Middle frontal gyrus (tissue), 1 donor: ENCODE results near the gene RALA.
"Not testable (repeated sequence)": the region's sequence is repeated elsewhere in the genome, so short reads cannot be mapped to it uniquely, and the experiment has no call there.

Source experiments
- DNase-seq: peaks from one replicate; pipeline ENCODE4 v3.0.0-alpha.2; 2015; ENCODE audit warnings: low spot score; ENCODE audit errors: extremely low spot score

Gene RALA

GRCh38 chr7:39645482-39646407, 22.4 kb downstream of the RALA start:
- no peak for DNase-seq

- DNase-seq = no peak
Observed at GRCh38 chr7:39647816-39648215, 24.4 kb downstream of the RALA start.

- DNase-seq = no peak
Observed at GRCh38 chr7:39650676-39651075, 27.3 kb downstream of the RALA start.

- no peak for DNase-seq
Observed at GRCh38 chr7:39651265-39651664, 27.9 kb downstream of the RALA start.

GRCh38 chr7:39656415-39656814, 33.0 kb downstream of the RALA start:
- DNase-seq = no peak

GRCh38 chr7:39659356-39660013, 36.1 kb downstream of the RALA start:
- no peak for DNase-seq

- DNase-seq = no peak
Observed at GRCh38 chr7:39661960-39662359, 38.6 kb downstream of the RALA start.

- DNase-seq = no peak
Observed at GRCh38 chr7:39663263-39663662, 39.9 kb downstream of the RALA start.

GRCh38 chr7:39664057-39664456, 40.7 kb downstream of the RALA start:
- no peak for DNase-seq

- DNase-seq = no peak
Observed at GRCh38 chr7:39664585-39664984, 41.2 kb downstream of the RALA start.

- DNase-seq = no peak
Observed at GRCh38 chr7:39666562-39666961, 43.2 kb downstream of the RALA start.

GRCh38 chr7:39667341-39667923, 44.1 kb downstream of the RALA start:
- no peak for DNase-seq

GRCh38 chr7:39668280-39668679, 44.9 kb downstream of the RALA start:
- not testable (repeated sequence) for DNase-seq

- DNase-seq = no peak
Observed at GRCh38 chr7:39670052-39670451, 46.7 kb downstream of the RALA start.

- no peak for DNase-seq
Observed at GRCh38 chr7:39670934-39671333, 47.6 kb downstream of the RALA start.

- no peak for DNase-seq
Observed at GRCh38 chr7:39672176-39672575, 48.8 kb downstream of the RALA start.

GRCh38 chr7:39673868-39674267, 50.5 kb downstream of the RALA start:
- DNase-seq = no peak

GRCh38 chr7:39674406-39674805, 51.0 kb downstream of the RALA start:
- peak; percentile 56 for DNase-seq

GRCh38 chr7:39676346-39676745, 53.0 kb downstream of the RALA start:
- no peak for DNase-seq

GRCh38 chr7:39678930-39679709, 55.7 kb downstream of the RALA start:
- DNase-seq = no peak

- not testable (repeated sequence) for DNase-seq
Observed at GRCh38 chr7:39679874-39680273, 56.5 kb downstream of the RALA start.
